ENCODE measurements around the gene RAD51B.

The RAD51B gene

GRCh38 chr14:68374682-68375081 lies 555.1 kb downstream of the RAD51B start:
- no peak for FAIRE-seq
- no peak for DNase-seq (ENCODE audit: insufficient read length, low spot score)
- TF ChIP-seq POLR2A (IDR thresholded peaks at IDR 0.05; ENCODE audit: low read depth, low read length) (no peak), TAF1 (IDR thresholded peaks at IDR 0.05; ENCODE audit: low read depth, low read length) (no peak), SPI1 (IDR thresholded peaks at IDR 0.05; ENCODE audit: low read depth, low read length) (no peak), POU2F2 (IDR thresholded peaks at IDR 0.05; ENCODE audit: low read depth, low read length) (no peak), POLR2AphosphoS5 (IDR thresholded peaks at IDR 0.05; ENCODE audit: low read depth, low read length) (no peak), PAX5 (IDR thresholded peaks at IDR 0.05; ENCODE audit: insufficient read depth, low read length, severe bottlenecking) (no peak)

GRCh38 chr14:68375376-68375775 lies 555.8 kb downstream of the RAD51B start:
- FAIRE-seq (peak; percentile 67), DNase-seq (ENCODE audit: insufficient read length, low spot score) (no peak)
- TF ChIP-seq POLR2AphosphoS5 (IDR thresholded peaks at IDR 0.05; ENCODE audit: low read depth, low read length) (no peak), PAX5 (IDR thresholded peaks at IDR 0.05; ENCODE audit: insufficient read depth, low read length, severe bottlenecking) (no peak), TAF1 (IDR thresholded peaks at IDR 0.05; ENCODE audit: low read depth, low read length) (no peak), SPI1 (IDR thresholded peaks at IDR 0.05; ENCODE audit: low read depth, low read length) (no peak), POU2F2 (IDR thresholded peaks at IDR 0.05; ENCODE audit: low read depth, low read length) (no peak), POLR2A (IDR thresholded peaks at IDR 0.05; ENCODE audit: low read depth, low read length) (no peak)

GRCh38 chr14:68376067-68376779 lies 556.6 kb downstream of the RAD51B start:
- DNase-seq (ENCODE audit: insufficient read length, low spot score) (no peak), FAIRE-seq (peak; percentile 73)
- TF ChIP-seq PAX5 (IDR thresholded peaks at IDR 0.05; ENCODE audit: insufficient read depth, low read length, severe bottlenecking) (no peak), POLR2A (IDR thresholded peaks at IDR 0.05; ENCODE audit: low read depth, low read length) (no peak), TAF1 (IDR thresholded peaks at IDR 0.05; ENCODE audit: low read depth, low read length) (no peak), POLR2AphosphoS5 (IDR thresholded peaks at IDR 0.05; ENCODE audit: low read depth, low read length) (no peak), POU2F2 (IDR thresholded peaks at IDR 0.05; ENCODE audit: low read depth, low read length) (no peak)

GRCh38 chr14:68377006-68377405 lies 557.4 kb downstream of the RAD51B start:
- DNase-seq (ENCODE audit: insufficient read length, low spot score) (no peak), FAIRE-seq (no peak)
- no peak for TF ChIP-seq POLR2AphosphoS5 (IDR thresholded peaks at IDR 0.05; ENCODE audit: low read depth, low read length)
- TF ChIP-seq POLR2A (IDR thresholded peaks at IDR 0.05; ENCODE audit: low read depth, low read length): no peak
- TF ChIP-seq PAX5 (IDR thresholded peaks at IDR 0.05; ENCODE audit: insufficient read depth, low read length, severe bottlenecking): no peak
- TF ChIP-seq TAF1 (IDR thresholded peaks at IDR 0.05; ENCODE audit: low read depth, low read length): no peak
- TF ChIP-seq SPI1 (IDR thresholded peaks at IDR 0.05; ENCODE audit: low read depth, low read length): no peak
- TF ChIP-seq POU2F2 (IDR thresholded peaks at IDR 0.05; ENCODE audit: low read depth, low read length): no peak

GRCh38 chr14:68377459-68377858 lies 557.9 kb downstream of the RAD51B start:
- no peak for TF ChIP-seq PAX5 (IDR thresholded peaks at IDR 0.05; ENCODE audit: insufficient read depth, low read length, severe bottlenecking)
- no peak for TF ChIP-seq POLR2AphosphoS5 (IDR thresholded peaks at IDR 0.05; ENCODE audit: low read depth, low read length)
- no peak for TF ChIP-seq POLR2A (IDR thresholded peaks at IDR 0.05; ENCODE audit: low read depth, low read length)
- peak; percentile 69 for TF ChIP-seq SPI1 (IDR thresholded peaks at IDR 0.05; ENCODE audit: low read depth, low read length)
- FAIRE-seq (peak; percentile 94), DNase-seq (ENCODE audit: insufficient read length, low spot score) (no peak)

- FAIRE-seq (peak; percentile 71), DNase-seq (ENCODE audit: insufficient read length, low spot score) (no peak)
- no peak for TF ChIP-seq TAF1 (IDR thresholded peaks at IDR 0.05; ENCODE audit: low read depth, low read length)
- TF ChIP-seq PAX5 (IDR thresholded peaks at IDR 0.05; ENCODE audit: insufficient read depth, low read length, severe bottlenecking): no peak
- no peak for TF ChIP-seq POU2F2 (IDR thresholded peaks at IDR 0.05; ENCODE audit: low read depth, low read length)
- TF ChIP-seq POLR2A (IDR thresholded peaks at IDR 0.05; ENCODE audit: low read depth, low read length): no peak
Observed at GRCh38 chr14:68379510-68380328, 560.1 kb downstream of the RAD51B start.

- TF ChIP-seq PAX5 (IDR thresholded peaks at IDR 0.05; ENCODE audit: insufficient read depth, low read length, severe bottlenecking) (no peak), POLR2A (IDR thresholded peaks at IDR 0.05; ENCODE audit: low read depth, low read length) (no peak), TAF1 (IDR thresholded peaks at IDR 0.05; ENCODE audit: low read depth, low read length) (no peak), POLR2AphosphoS5 (IDR thresholded peaks at IDR 0.05; ENCODE audit: low read depth, low read length) (no peak), SPI1 (IDR thresholded peaks at IDR 0.05; ENCODE audit: low read depth, low read length) (no peak), POU2F2 (IDR thresholded peaks at IDR 0.05; ENCODE audit: low read depth, low read length) (no peak)
- DNase-seq (ENCODE audit: insufficient read length, low spot score): no peak
- FAIRE-seq: peak; percentile 86
Observed at GRCh38 chr14:68380329-68380741, 560.8 kb downstream of the RAD51B start.

GRCh38 chr14:68384335-68384734 lies 564.8 kb downstream of the RAD51B start:
- DNase-seq (ENCODE audit: insufficient read length, low spot score): no peak
- TF ChIP-seq POLR2A (IDR thresholded peaks at IDR 0.05; ENCODE audit: low read depth, low read length) (no peak), POLR2AphosphoS5 (IDR thresholded peaks at IDR 0.05; ENCODE audit: low read depth, low read length) (no peak), PAX5 (IDR thresholded peaks at IDR 0.05; ENCODE audit: insufficient read depth, low read length, severe bottlenecking) (no peak), TAF1 (IDR thresholded peaks at IDR 0.05; ENCODE audit: low read depth, low read length) (no peak), POU2F2 (IDR thresholded peaks at IDR 0.05; ENCODE audit: low read depth, low read length) (no peak), SPI1 (IDR thresholded peaks at IDR 0.05; ENCODE audit: low read depth, low read length) (no peak)
- no peak for FAIRE-seq

GRCh38 chr14:68384881-68385280 lies 565.3 kb downstream of the RAD51B start:
- TF ChIP-seq POU2F2 (IDR thresholded peaks at IDR 0.05; ENCODE audit: low read depth, low read length): no peak
- no peak for TF ChIP-seq SPI1 (IDR thresholded peaks at IDR 0.05; ENCODE audit: low read depth, low read length)
- TF ChIP-seq TAF1 (IDR thresholded peaks at IDR 0.05; ENCODE audit: low read depth, low read length): no peak
- TF ChIP-seq POLR2A (IDR thresholded peaks at IDR 0.05; ENCODE audit: low read depth, low read length): no peak
- TF ChIP-seq PAX5 (IDR thresholded peaks at IDR 0.05; ENCODE audit: insufficient read depth, low read length, severe bottlenecking): no peak
- TF ChIP-seq POLR2AphosphoS5 (IDR thresholded peaks at IDR 0.05; ENCODE audit: low read depth, low read length): no peak
- DNase-seq (ENCODE audit: insufficient read length, low spot score) (no peak), FAIRE-seq (peak; percentile 9)

Data from GM12891 (cell line).